Ascending aorta (tissue), 2 donors: Measurements from ENCODE around the gene SRXN1. TPM values are rescaled to one million over a fixed set of nuclear protein-coding genes. Genes with fewer than 3 reads are reported as not detected.

ENCODE experiments used
- DNase-seq, 2 donors: peaks; one replicate each; pipeline ENCODE4 v3.0.0-alpha.2; 2019; ENCODE audit warnings: low spot score in 2 of 2
- H3K27ac ChIP-seq, 2 donors: fragments of 200-600 bp; sonication (generic); one replicate each; pipeline ENCODE4 v1.5.1; 2016 to 2017; ENCODE audit warnings: mild to moderate bottlenecking in 1 of 2
- H3K27me3 ChIP-seq: fragments of 200-600 bp; sonication (generic); one replicate; pipeline ENCODE4 v1.5.1; 2017
- H3K36me3 ChIP-seq, 2 donors: fragments of 200-600 bp; sonication (generic); one replicate each; pipeline ENCODE4 v1.5.1; 2016
- H3K4me1 ChIP-seq, 2 donors: fragments of 200-600 bp; sonication (generic); one replicate each; pipeline ENCODE4 v1.5.1; 2016 to 2017; ENCODE audit warnings: mild to moderate bottlenecking in 1 of 2
- H3K4me3 ChIP-seq, 2 donors: fragments of 200-600 bp; sonication (generic); one replicate each; pipeline ENCODE4 v1.5.1; 2016 to 2017; ENCODE audit warnings: mild to moderate bottlenecking in 1 of 2
- H3K9me3 ChIP-seq, 2 donors: fragments of 200-600 bp; sonication (generic); one replicate each; pipeline ENCODE4 v1.5.1; 2016
- intact Hi-C: fragments of 100-400 bp; cut with DNase I; formaldehyde crosslinking; loops from one replicate; pipeline ENCODE4 v1.15.1; 2023
- total RNA-seq: library from RNA; depleted of rRNA; stranded (reverse); fragments of >200 nt; gene quantifications from one replicate; pipeline ENCODE4 v1.1.0, GENCODE V29; 2016
- TF ChIP-seq, protein P1 (sequence below), 3 experiments: fragments of 200-600 bp in 2 of 3; fragments of 450-650 bp in 1 of 3; sonication (generic) in 2 of 3; IDR thresholded peaks; one replicate each; pipeline ENCODE4 v1.5.1; 2016 to 2019; ENCODE audit warnings: antibody characterized with exemption in 3 of 3, mild to moderate bottlenecking in 1 of 3, moderate library complexity in 1 of 3

The SRXN1 gene
- total RNA-seq, 1 donor from 2014 or later: 28.8 TPM

DNA sequence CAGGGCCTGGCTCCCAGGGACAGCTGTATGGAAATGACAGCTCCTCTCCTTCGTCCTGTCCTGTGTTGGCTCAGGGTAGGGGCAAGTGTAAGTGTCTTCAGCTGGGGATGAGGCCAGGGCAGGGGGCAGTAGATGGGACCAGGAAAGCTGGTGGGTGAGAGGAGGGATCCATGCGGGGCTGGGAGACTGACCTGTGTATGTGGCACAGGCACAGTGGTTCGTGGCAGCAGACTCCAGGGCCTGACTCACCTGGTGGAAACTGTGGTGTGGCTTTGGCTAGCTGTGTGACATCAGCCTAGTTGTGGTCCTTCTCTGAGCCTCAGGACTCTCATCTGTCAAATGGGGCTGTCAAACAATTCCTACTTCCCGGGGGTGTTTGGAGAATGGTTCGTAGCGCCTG lies 36.3 kb upstream of the SRXN1 start:
- no peaks in the 10 kb centered on the region for H3K9me3 ChIP-seq
- TF ChIP-seq, protein P1, sequence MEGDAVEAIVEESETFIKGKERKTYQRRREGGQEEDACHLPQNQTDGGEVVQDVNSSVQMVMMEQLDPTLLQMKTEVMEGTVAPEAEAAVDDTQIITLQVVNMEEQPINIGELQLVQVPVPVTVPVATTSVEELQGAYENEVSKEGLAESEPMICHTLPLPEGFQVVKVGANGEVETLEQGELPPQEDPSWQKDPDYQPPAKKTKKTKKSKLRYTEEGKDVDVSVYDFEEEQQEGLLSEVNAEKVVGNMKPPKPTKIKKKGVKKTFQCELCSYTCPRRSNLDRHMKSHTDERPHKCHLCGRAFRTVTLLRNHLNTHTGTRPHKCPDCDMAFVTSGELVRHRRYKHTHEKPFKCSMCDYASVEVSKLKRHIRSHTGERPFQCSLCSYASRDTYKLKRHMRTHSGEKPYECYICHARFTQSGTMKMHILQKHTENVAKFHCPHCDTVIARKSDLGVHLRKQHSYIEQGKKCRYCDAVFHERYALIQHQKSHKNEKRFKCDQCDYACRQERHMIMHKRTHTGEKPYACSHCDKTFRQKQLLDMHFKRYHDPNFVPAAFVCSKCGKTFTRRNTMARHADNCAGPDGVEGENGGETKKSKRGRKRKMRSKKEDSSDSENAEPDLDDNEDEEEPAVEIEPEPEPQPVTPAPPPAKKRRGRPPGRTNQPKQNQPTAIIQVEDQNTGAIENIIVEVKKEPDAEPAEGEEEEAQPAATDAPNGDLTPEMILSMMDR (IDR thresholded peaks at IDR 0.05): no peak
- H3K4me1 ChIP-seq: no peaks in the 10 kb centered on the region
- no peaks in the 10 kb centered on the region for H3K36me3 ChIP-seq
- intact Hi-C loops: no loop called here
- DNase-seq: no peak
- H3K27me3 ChIP-seq: no peaks in the 10 kb centered on the region
- no peak overlapping the region for H3K27ac ChIP-seq
- H3K4me3 ChIP-seq: no peak overlapping the region

DNA sequence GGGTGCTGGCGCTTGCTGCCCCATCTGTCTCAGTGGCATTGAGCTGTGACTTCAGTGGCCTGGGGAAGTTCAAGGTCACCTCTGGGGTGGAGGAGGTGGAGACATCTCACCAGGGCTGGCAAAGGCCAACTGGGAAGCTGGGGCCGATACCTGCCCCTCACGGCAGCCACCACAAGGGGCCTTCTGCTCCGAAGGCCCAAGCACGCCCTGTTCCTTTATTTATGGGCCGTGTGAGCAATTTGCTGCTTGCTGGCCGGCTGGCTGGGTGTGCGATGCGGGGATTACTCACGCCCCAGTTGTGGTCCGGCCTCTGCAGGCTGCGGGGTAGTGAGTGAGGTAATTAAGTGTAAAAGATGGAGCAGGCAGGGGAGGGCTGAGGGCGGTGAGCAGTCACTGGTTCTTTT lies 35.8 kb upstream of the SRXN1 start:
- H3K4me3 ChIP-seq: no peak overlapping the region
- H3K27ac ChIP-seq: no peak overlapping the region
- intact Hi-C loops: no loop called here
- H3K4me1 ChIP-seq: no peaks in the 10 kb centered on the region
- H3K36me3 ChIP-seq: no peaks in the 10 kb centered on the region
- no peaks in the 10 kb centered on the region for H3K9me3 ChIP-seq
- TF ChIP-seq, protein P1 (IDR thresholded peaks at IDR 0.05): no peak
- no peak for DNase-seq
- H3K27me3 ChIP-seq: no peaks in the 10 kb centered on the region

DNA sequence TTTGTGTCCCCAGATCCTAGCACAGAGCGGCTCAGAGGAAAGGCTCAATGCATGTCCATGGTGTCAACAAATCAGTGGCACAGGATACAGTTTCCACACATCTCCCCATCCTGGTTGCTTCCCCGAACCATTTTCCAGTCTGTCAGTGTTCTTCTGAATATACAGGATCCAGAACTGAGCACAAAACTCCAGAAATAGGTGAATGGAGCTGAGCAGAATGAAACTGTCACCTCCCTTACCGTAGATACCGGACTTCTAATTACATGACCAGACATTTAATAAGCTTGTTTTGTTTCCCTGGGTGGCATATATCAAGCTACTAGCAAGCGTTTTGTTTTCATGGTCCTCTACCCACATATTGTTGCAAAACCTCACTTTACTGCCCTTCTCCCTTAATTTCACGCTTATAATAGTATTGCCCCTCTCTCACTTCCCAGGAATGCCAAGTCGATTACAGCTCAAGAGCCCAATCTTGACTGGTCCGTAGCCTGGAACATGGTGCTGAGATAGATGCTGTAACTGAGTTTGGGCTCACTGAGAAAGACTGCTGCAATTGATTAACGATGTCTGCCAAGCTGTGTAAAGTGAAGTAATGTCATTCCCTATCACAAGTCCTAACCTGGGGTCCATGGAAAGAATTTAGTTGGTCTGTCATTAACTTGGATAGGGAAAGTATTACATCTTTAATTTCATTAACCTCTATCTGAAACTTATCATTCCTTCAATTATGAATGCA lies 34.6 kb upstream of the SRXN1 start:
- Histone ChIP-seq H3K36me3 (no peaks in the 10 kb centered on the region), H3K4me1 (no peaks in the 10 kb centered on the region), H3K9me3 (no peaks in the 10 kb centered on the region), H3K27me3 (no peaks in the 10 kb centered on the region), H3K27ac (no peak overlapping the region), H3K4me3 (no peak overlapping the region)
- intact Hi-C loops: no loop called here
- DNase-seq: no peak
- TF ChIP-seq, protein P1 (IDR thresholded peaks at IDR 0.05): no peak

DNA sequence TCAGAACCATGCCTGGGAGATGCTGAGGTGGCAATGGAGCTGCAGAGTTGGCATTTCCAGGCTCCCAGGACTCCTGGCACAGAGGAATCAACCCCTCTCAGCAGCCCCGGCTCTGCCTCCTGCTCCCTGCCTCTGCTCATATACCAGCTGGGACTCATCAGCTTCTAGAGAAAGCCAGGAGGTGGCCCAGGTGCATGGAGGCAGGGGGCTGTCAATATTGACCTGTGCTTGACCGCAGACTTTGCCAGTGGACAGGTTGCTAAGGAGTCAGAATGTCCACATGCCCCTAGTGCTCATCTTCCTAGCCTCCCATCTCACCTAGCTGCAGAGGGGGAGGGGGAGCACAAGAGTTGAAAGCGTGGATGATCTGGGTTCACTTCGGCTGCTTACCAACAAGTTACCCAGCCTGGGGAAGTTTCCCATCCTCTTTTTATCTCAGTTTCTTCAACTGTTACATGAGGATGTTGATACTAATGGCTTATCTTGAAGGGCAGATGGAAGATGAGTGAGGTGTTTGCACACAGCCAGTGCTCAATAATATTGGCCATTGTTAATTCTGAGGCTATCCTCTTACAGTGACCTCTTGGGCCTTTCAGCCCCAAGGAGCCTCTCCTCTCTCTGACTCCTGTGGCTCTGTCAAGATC lies 31.8 kb upstream of the SRXN1 start:
- H3K27me3 ChIP-seq: no peaks in the 10 kb centered on the region
- TF ChIP-seq, protein P1 (IDR thresholded peaks at IDR 0.05): no peak
- H3K27ac ChIP-seq: no peak overlapping the region
- no peak for DNase-seq
- H3K9me3 ChIP-seq: no peaks in the 10 kb centered on the region
- H3K4me1 ChIP-seq: no peaks in the 10 kb centered on the region
- H3K36me3 ChIP-seq: no peaks in the 10 kb centered on the region
- H3K4me3 ChIP-seq: no peak overlapping the region
- intact Hi-C loops: no loop called here

DNA sequence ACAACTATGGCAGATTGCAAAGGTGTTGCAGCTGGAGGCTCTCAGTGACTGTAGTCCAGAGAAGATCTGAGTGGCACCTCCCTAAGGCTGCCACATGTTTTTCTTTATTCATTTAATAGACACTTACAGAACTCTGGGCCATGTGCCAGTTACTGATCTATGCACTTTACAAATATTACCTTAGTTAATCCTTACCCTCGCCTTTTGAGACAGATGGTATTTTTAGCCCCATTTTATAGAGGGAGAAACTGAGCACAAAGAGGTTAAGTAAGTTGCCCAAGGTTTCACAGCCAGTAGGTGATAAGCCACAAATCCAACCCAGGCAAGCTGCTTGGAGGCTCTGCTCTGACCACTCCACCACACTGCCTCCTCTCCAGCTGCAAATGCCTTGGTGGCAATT lies 29.1 kb upstream of the SRXN1 start:
- intact Hi-C loops: no loop called here
- DNase-seq: no peak
- TF ChIP-seq, protein P1 (IDR thresholded peaks at IDR 0.05): no peak
- Histone ChIP-seq H3K27ac (no peak overlapping the region), H3K4me1 (no peaks in the 10 kb centered on the region), H3K27me3 (peaks cover 3% of the 10 kb centered on the region), H3K4me3 (no peak overlapping the region), H3K36me3 (no peaks in the 10 kb centered on the region), H3K9me3 (no peaks in the 10 kb centered on the region)
